ENCODE data around the gene TNXB.

Gene TNXB

GRCh38 chr6:32088487-32089049 lies 20.6 kb downstream of the TNXB start:
- Histone ChIP-seq H3K27me3 (replicated peaks; ENCODE audit: control insufficient read depth, insufficient read depth, low read length) (peaks cover 3% of the 10 kb centered on the region), H3K36me3 (ENCODE audit: control insufficient read depth, insufficient read depth, low read length) (no peaks in the 10 kb centered on the region), H3K4me3 (replicated peaks; ENCODE audit: low read depth, low read length) (no peak overlapping the region)
- DNase-seq (ENCODE audit: extremely low read depth, insufficient read length) = no peak
- TF ChIP-seq CTCF (IDR thresholded peaks at IDR 0.05; ENCODE audit: insufficient read depth, low read length, poor library complexity, severe bottlenecking) = no peak

- Histone ChIP-seq H3K27me3 (replicated peaks; ENCODE audit: control insufficient read depth, insufficient read depth, low read length) (peaks cover 3% of the 10 kb centered on the region), H3K36me3 (ENCODE audit: control insufficient read depth, insufficient read depth, low read length) (no peaks in the 10 kb centered on the region), H3K4me3 (replicated peaks; ENCODE audit: low read depth, low read length) (no peak overlapping the region)
- peak; percentile 63 for DNase-seq (ENCODE audit: extremely low read depth, insufficient read length)
- peak; percentile 70 for TF ChIP-seq CTCF (IDR thresholded peaks at IDR 0.05; ENCODE audit: insufficient read depth, low read length, poor library complexity, severe bottlenecking)
Measured at GRCh38 chr6:32087574-32088486, 21.3 kb downstream of the TNXB start.

- no peak for TF ChIP-seq CTCF (IDR thresholded peaks at IDR 0.05; ENCODE audit: insufficient read depth, low read length, poor library complexity, severe bottlenecking)
- peak; percentile 48 for DNase-seq (ENCODE audit: extremely low read depth, insufficient read length)
- Histone ChIP-seq H3K36me3 (ENCODE audit: control insufficient read depth, insufficient read depth, low read length) (no peaks in the 10 kb centered on the region), H3K27me3 (replicated peaks; ENCODE audit: control insufficient read depth, insufficient read depth, low read length) (peaks cover 4% of the 10 kb centered on the region), H3K4me3 (replicated peaks; ENCODE audit: low read depth, low read length) (no peak overlapping the region)
Measured at GRCh38 chr6:32086661-32087573, 22.2 kb downstream of the TNXB start.

GRCh38 chr6:32085759-32086459 lies 23.2 kb downstream of the TNXB start:
- Histone ChIP-seq H3K4me3 (replicated peaks; ENCODE audit: low read depth, low read length) (no peak overlapping the region), H3K27me3 (replicated peaks; ENCODE audit: control insufficient read depth, insufficient read depth, low read length) (peaks cover 4% of the 10 kb centered on the region), H3K36me3 (ENCODE audit: control insufficient read depth, insufficient read depth, low read length) (no peaks in the 10 kb centered on the region)
- no peak for DNase-seq (ENCODE audit: extremely low read depth, insufficient read length)
- TF ChIP-seq CTCF (IDR thresholded peaks at IDR 0.05; ENCODE audit: insufficient read depth, low read length, poor library complexity, severe bottlenecking) = peak; percentile 16

- Histone ChIP-seq H3K27me3 (replicated peaks; ENCODE audit: control insufficient read depth, insufficient read depth, low read length) (peaks cover 4% of the 10 kb centered on the region), H3K4me3 (replicated peaks; ENCODE audit: low read depth, low read length) (no peak overlapping the region), H3K36me3 (ENCODE audit: control insufficient read depth, insufficient read depth, low read length) (no peaks in the 10 kb centered on the region)
- TF ChIP-seq CTCF (IDR thresholded peaks at IDR 0.05; ENCODE audit: insufficient read depth, low read length, poor library complexity, severe bottlenecking) = no peak
- no peak for DNase-seq (ENCODE audit: extremely low read depth, insufficient read length)
Measured at GRCh38 chr6:32084780-32085179, 24.4 kb downstream of the TNXB start.
